Measurements from ENCODE around the gene SH3TC1.

DNA sequence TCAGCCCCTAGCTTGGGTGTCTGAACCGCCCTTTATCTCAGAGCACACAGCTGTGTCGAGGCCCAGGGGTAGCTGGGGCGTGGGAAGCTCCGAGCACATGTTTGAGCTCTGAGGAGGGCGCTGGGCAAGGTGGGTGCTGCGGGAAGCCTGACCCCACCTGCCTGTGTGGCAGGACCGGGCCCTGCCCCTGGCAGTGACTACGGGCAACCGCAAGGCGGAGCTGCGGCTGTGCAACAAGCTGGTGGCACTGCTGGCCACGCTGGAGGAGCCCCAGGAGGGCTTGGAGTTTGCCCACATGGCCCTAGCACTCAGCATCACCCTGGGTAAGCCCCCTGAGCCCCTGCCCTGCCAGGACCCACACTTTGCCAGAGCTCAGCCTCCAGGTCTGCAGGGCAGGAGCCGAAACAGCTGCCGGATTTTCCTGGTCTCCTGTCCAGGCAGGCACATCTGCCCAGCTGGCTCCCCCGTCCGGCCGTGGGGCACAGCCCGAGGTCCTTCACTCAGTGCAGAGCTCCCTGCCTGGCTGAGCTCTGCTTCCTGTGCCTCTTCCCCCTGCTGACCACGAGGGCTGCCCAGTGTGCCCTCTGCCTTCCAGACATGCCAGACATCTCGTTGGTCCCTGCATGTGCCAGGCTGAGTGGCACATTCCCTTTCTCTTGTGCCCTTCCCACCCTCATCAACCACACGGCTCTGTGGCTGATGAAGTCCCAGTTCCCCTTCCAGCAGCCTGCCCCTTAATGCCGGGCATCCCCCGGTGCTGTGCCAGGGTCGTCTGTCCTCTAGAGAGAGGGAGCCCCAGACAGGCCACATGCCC lies 37.2 kb downstream of the SH3TC1 start:
- TF ChIP-seq ZNF274 (IDR thresholded peaks at IDR 0.05; ENCODE audit: insufficient read depth, insufficient read length) = no peak
- TF ChIP-seq POLR2AphosphoS2 (IDR thresholded peaks at IDR 0.05; ENCODE audit: low read depth, low read length) = no peak
- no peak for TF ChIP-seq HCFC1 (IDR thresholded peaks at IDR 0.05; ENCODE audit: low read length)

All from GM12878 (cell line).